ENCODE data around the gene IGFBP6. TPM values are rescaled to one million over a fixed set of nuclear protein-coding genes. Genes with fewer than 3 reads are reported as not detected.

The IGFBP6 gene
- total and polyA plus RNA-seq, 4 donors, result 1.6 to 17.6 (median 12.0) TPM

DNA sequence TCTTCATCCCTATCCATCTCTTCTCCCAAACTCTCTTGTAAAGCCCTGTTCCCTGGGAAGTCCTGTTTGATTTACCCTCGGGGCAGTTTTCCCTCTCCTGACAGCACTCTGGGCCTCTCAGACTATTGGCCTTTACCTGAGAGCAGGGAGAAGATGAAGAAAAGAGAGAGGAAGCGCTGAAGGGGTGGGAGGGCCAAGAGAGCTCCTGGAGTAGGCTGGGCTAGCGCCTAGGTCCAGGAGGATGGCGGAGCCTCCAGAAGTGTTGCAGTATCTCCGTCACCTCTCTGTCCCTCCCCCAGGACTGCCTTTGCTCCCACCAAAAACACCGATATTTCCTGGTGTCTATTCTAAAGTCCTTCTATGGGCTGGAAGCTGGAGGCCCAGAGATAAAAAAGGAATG lies 5.7 kb upstream of the IGFBP6 start:
- H3K4me1 ChIP-seq (ENCODE audit: control insufficient read depth in 4 of 4, insufficient read depth in 4 of 4, low read length in 3 of 4), result no peaks in the 10 kb centered on the region
- no peak for DNase-seq (ENCODE audit: low spot score)
- WGBS, result 90% methylated on average over 6 of the region's 6 CpGs
- TF ChIP-seq, protein P1, sequence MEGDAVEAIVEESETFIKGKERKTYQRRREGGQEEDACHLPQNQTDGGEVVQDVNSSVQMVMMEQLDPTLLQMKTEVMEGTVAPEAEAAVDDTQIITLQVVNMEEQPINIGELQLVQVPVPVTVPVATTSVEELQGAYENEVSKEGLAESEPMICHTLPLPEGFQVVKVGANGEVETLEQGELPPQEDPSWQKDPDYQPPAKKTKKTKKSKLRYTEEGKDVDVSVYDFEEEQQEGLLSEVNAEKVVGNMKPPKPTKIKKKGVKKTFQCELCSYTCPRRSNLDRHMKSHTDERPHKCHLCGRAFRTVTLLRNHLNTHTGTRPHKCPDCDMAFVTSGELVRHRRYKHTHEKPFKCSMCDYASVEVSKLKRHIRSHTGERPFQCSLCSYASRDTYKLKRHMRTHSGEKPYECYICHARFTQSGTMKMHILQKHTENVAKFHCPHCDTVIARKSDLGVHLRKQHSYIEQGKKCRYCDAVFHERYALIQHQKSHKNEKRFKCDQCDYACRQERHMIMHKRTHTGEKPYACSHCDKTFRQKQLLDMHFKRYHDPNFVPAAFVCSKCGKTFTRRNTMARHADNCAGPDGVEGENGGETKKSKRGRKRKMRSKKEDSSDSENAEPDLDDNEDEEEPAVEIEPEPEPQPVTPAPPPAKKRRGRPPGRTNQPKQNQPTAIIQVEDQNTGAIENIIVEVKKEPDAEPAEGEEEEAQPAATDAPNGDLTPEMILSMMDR (IDR thresholded peaks at IDR 0.05; ENCODE audit: low read depth, low read length, missing input control), result no peak
- TF ChIP-seq FOXA1 (IDR thresholded peaks at IDR 0.05), result no peak
- TF ChIP-seq FOXA2 (IDR thresholded peaks at IDR 0.05), result no peak
- TF ChIP-seq, protein P2, sequence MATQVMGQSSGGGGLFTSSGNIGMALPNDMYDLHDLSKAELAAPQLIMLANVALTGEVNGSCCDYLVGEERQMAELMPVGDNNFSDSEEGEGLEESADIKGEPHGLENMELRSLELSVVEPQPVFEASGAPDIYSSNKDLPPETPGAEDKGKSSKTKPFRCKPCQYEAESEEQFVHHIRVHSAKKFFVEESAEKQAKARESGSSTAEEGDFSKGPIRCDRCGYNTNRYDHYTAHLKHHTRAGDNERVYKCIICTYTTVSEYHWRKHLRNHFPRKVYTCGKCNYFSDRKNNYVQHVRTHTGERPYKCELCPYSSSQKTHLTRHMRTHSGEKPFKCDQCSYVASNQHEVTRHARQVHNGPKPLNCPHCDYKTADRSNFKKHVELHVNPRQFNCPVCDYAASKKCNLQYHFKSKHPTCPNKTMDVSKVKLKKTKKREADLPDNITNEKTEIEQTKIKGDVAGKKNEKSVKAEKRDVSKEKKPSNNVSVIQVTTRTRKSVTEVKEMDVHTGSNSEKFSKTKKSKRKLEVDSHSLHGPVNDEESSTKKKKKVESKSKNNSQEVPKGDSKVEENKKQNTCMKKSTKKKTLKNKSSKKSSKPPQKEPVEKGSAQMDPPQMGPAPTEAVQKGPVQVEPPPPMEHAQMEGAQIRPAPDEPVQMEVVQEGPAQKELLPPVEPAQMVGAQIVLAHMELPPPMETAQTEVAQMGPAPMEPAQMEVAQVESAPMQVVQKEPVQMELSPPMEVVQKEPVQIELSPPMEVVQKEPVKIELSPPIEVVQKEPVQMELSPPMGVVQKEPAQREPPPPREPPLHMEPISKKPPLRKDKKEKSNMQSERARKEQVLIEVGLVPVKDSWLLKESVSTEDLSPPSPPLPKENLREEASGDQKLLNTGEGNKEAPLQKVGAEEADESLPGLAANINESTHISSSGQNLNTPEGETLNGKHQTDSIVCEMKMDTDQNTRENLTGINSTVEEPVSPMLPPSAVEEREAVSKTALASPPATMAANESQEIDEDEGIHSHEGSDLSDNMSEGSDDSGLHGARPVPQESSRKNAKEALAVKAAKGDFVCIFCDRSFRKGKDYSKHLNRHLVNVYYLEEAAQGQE (IDR thresholded peaks at IDR 0.05), result no peak
- no peak for TF ChIP-seq JUND (IDR thresholded peaks at IDR 0.05)
- TF ChIP-seq EGR1 (IDR thresholded peaks at IDR 0.05; ENCODE audit: low read depth in 2 of 2), result no peak
- no peak for TF ChIP-seq HNF4G (IDR thresholded peaks at IDR 0.05)
- TF ChIP-seq, protein P3, sequence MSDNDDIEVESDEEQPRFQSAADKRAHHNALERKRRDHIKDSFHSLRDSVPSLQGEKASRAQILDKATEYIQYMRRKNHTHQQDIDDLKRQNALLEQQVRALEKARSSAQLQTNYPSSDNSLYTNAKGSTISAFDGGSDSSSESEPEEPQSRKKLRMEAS (IDR thresholded peaks at IDR 0.05), result no peak
- TF ChIP-seq, protein P4, sequence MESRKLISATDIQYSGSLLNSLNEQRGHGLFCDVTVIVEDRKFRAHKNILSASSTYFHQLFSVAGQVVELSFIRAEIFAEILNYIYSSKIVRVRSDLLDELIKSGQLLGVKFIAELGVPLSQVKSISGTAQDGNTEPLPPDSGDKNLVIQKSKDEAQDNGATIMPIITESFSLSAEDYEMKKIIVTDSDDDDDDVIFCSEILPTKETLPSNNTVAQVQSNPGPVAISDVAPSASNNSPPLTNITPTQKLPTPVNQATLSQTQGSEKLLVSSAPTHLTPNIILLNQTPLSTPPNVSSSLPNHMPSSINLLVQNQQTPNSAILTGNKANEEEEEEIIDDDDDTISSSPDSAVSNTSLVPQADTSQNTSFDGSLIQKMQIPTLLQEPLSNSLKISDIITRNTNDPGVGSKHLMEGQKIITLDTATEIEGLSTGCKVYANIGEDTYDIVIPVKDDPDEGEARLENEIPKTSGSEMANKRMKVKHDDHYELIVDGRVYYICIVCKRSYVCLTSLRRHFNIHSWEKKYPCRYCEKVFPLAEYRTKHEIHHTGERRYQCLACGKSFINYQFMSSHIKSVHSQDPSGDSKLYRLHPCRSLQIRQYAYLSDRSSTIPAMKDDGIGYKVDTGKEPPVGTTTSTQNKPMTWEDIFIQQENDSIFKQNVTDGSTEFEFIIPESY (IDR thresholded peaks at IDR 0.05), result no peak
- TF ChIP-seq SP1 (IDR thresholded peaks at IDR 0.05), result no peak
- TF ChIP-seq TAF1 (conservative IDR thresholded peaks at IDR 0.05), result no peak
- TF ChIP-seq RXRA (IDR thresholded peaks at IDR 0.05), result no peak
- TF ChIP-seq RAD21 (IDR thresholded peaks at IDR 0.05), result no peak
- no peak for TF ChIP-seq NR2F2 (IDR thresholded peaks at IDR 0.05)
- no peak for TF ChIP-seq YY1 (IDR thresholded peaks at IDR 0.05)
- H3K9ac ChIP-seq (ENCODE audit: low read depth in 1 of 2, low read length in 2 of 2), result no peak overlapping the region
- H3K27ac ChIP-seq (ENCODE audit: low read depth in 1 of 2, low read length in 2 of 2), result no peak overlapping the region
- H3K4me3 ChIP-seq (ENCODE audit: low read depth in 1 of 3, low read length in 3 of 3), result no peak overlapping the region
- no peaks in the 10 kb centered on the region for H3K9me3 ChIP-seq (ENCODE audit: control insufficient read depth in 4 of 4, low read length in 3 of 4)
- H3K36me3 ChIP-seq (ENCODE audit: control insufficient read depth in 4 of 4, insufficient read depth in 3 of 4, low read depth in 1 of 4, low read length in 3 of 4), result no peaks in the 10 kb centered on the region
- no peaks in the 10 kb centered on the region for H3K27me3 ChIP-seq (ENCODE audit: control insufficient read depth in 4 of 4, insufficient read depth in 4 of 4, low read length in 3 of 4)

DNA sequence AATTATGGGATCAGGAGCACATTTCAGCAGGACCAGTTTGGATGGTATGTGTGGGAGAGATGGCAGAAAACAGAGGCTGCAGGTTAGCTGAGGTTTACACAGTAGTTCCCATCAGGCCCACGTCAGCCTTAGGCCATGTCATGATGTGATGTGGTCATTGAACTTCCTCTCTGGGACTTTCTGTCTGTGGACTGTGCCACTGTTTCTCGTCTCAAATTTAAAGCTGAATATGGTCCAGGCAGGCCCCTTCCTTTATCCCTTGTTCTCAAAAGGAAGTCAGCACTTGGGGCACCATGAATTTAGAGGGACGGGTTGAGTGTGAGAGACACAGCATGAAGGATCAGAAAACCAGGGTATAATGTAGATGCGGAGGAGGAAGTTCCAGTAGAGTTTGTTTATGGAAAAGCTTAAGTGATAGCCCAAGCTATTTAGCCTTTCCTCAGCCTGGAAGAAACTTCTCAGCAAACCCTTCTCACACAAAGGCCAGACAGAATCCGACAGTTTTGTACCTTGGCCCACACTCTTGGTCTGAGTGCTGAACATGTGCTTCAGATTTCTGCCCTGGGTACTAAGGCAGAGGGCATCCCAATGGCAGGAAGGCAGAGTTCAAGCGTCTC lies 3.6 kb upstream of the IGFBP6 start:
- H3K4me3 ChIP-seq (ENCODE audit: low read depth in 1 of 3, low read length in 3 of 3), result no peak overlapping the region
- peaks cover 5 to 16% (median 7%) of the 10 kb centered on the region in 4 donors for H3K4me1 ChIP-seq (ENCODE audit: control insufficient read depth in 4 of 4, insufficient read depth in 4 of 4, low read length in 3 of 4)
- WGBS, result 79% methylated on average over 6 of the region's 6 CpGs
- DNase-seq (ENCODE audit: low spot score), result no peak
- no peak overlapping the region for H3K9ac ChIP-seq (ENCODE audit: low read depth in 1 of 2, low read length in 2 of 2)
- H3K27me3 ChIP-seq (ENCODE audit: control insufficient read depth in 4 of 4, insufficient read depth in 4 of 4, low read length in 3 of 4), result no peaks in the 10 kb centered on the region
- H3K9me3 ChIP-seq (ENCODE audit: control insufficient read depth in 4 of 4, low read length in 3 of 4), result no peaks in the 10 kb centered on the region
- no peak for TF ChIP-seq RAD21 (IDR thresholded peaks at IDR 0.05)
- TF ChIP-seq, protein P2 (IDR thresholded peaks at IDR 0.05), result peak; percentile 24
- TF ChIP-seq RXRA (IDR thresholded peaks at IDR 0.05), result peak in 1 of 2 donors; percentile 20
- peak overlapping the region; percentile 53 to 67 for H3K27ac ChIP-seq (ENCODE audit: low read depth in 1 of 2, low read length in 2 of 2)
- H3K36me3 ChIP-seq (ENCODE audit: control insufficient read depth in 4 of 4, insufficient read depth in 3 of 4, low read depth in 1 of 4, low read length in 3 of 4), result no peaks in the 10 kb centered on the region

Data from liver (tissue), 9 donors.